Cardiac fibroblast (primary cell): ENCODE measurements around the gene TMPRSS2.

Experiments used
- DNase-seq, 2 donors: peaks; one replicate each; pipeline versions ENCODE4 v3.0.0 to v3.0.0-alpha.2; 2010; ENCODE audit warnings: low read depth in 2 of 2
- H3K4me3 ChIP-seq, 2 donors: replicated peaks in 1 of 2; 1 replicate in 1 of 2; 2 replicates in 1 of 2; pipeline ENCODE4 v1.5.1; 2011; ENCODE audit warnings: low read depth in 2 of 2, low read length in 2 of 2, mild to moderate bottlenecking in 2 of 2, moderate library complexity in 1 of 2
- TF ChIP-seq, protein P1 (sequence below): IDR thresholded peaks from one replicate; pipeline ENCODE4 v1.5.1; 2011; ENCODE audit warnings: low read depth, mild to moderate bottlenecking, low read length, inconsistent platforms

TMPRSS2 gene

DNA sequence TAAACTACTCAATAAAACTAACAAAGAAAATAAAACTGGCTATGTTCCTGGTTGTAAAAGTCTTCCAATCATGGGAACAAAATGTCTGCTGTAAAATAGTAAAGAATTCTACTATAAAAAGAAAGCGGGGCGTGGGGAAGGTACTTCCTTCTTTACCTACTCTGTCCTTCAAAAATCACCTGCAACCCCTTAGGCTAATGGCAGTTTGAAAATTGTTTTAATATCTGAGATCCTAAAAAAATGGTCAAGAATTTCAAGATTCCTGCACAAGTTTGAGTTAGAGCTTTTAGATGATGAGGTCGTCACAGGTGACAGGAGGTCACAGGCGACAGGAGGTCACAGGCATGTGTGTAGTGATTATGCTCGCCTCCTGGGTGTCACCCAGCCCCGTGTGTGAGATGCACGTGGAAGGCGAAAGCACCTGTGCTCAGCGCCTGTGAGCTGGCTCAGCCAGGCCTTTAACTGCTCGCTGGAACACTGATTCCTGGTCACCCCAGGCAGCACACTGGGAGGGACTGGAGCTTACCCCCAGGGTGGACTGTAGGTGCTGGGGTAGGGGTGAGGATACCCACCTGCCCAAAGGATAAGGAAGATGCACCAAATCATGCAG is 18.6 kb upstream of the TMPRSS2 start:
- TF ChIP-seq, protein P1, sequence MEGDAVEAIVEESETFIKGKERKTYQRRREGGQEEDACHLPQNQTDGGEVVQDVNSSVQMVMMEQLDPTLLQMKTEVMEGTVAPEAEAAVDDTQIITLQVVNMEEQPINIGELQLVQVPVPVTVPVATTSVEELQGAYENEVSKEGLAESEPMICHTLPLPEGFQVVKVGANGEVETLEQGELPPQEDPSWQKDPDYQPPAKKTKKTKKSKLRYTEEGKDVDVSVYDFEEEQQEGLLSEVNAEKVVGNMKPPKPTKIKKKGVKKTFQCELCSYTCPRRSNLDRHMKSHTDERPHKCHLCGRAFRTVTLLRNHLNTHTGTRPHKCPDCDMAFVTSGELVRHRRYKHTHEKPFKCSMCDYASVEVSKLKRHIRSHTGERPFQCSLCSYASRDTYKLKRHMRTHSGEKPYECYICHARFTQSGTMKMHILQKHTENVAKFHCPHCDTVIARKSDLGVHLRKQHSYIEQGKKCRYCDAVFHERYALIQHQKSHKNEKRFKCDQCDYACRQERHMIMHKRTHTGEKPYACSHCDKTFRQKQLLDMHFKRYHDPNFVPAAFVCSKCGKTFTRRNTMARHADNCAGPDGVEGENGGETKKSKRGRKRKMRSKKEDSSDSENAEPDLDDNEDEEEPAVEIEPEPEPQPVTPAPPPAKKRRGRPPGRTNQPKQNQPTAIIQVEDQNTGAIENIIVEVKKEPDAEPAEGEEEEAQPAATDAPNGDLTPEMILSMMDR, result no peak
- no peak overlapping the region for H3K4me3 ChIP-seq
- DNase-seq, result no peak

DNA sequence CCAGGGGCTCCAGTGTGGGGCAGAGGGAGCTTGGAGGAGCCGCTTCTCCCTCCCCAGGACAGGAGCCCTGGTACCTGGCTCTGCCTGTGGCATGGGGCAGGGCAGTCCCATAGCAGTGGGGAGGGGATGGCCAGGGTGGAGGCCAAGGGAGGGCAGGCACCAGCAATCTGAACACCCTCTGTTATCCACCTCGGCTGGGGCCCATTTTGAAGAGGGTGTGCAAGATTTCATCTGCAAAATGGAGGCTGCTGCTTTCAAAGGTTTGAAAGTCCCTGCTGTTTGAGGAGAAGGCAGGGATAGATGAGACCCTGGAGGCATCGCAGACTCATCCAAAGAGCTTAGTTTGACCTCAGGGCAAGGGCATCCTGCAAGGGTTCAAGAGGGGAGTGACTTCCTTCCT is 15.2 kb upstream of the TMPRSS2 start:
- H3K4me3 ChIP-seq, result no peak overlapping the region
- TF ChIP-seq, protein P1, result no peak
- DNase-seq, result no peak

DNA sequence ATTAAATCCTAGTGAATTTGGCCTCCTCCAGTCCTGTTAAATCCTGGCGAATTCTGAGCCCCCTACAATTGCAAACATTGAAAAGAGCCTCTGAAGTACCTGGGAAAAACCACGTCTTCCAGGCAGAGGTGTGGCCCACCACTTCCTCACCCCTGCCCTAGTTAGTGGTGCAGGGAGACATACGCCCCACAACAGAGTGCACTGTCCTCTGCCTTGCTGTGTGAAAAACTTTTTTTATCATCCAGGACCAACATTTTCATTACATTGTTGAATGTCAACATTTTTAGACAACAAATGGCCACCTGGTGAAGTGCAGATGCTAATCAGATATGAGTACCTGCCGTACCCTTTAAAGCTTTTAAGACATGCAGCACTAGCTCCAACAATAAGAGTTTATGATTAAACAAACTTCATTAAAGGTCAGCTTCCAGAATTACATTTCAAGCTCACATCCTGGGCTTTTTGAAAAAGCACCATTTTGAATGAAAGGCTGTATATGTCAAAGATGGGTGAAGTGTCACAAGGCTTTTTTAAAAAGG is 13.6 kb upstream of the TMPRSS2 start:
- DNase-seq, result no peak
- H3K4me3 ChIP-seq, result no peak overlapping the region
- TF ChIP-seq, protein P1, result no peak

DNA sequence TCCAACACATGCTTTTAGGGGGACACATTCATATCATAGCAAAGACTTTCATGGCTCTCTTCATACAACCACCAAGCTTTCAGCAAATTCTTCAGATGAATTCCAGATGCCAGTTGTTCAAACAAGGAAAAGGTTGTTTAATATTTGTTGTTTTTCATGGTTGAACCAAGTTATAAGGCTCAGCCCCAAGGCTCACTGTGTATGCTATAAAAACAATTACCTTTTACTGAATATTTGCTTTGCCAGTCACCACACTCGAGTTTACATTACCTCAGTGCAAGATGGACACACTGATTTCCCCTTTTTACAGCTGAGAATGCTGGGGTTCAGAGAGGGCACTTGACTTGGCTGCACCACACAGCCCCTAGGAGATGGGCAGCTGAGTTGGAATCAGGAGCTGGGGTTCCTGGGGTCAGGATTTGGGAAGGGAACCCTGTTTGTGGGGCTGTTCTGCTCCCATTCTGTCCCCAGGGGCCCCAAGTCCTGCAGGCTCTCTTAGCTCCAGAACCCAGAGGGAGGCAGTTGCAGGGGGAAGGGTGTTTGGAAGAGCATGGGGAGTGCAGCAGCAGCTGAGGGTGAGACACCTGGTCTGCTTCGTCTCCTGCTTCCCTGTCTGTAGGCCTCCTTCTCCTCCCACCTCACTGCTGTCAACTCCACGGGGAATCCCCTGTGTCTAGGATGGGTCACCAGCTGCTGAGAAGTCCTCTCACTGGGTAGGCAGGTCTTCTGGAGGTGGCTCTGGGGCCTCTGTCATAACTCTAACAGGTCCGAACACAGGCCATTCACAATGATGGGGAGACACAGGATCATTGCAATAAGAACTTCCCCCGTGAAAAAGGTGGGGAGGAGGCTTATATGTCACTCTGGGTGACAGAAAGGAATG is 12.8 kb upstream of the TMPRSS2 start:
- TF ChIP-seq, protein P1, result no peak
- H3K4me3 ChIP-seq, result no peak overlapping the region
- DNase-seq, result no peak

DNA sequence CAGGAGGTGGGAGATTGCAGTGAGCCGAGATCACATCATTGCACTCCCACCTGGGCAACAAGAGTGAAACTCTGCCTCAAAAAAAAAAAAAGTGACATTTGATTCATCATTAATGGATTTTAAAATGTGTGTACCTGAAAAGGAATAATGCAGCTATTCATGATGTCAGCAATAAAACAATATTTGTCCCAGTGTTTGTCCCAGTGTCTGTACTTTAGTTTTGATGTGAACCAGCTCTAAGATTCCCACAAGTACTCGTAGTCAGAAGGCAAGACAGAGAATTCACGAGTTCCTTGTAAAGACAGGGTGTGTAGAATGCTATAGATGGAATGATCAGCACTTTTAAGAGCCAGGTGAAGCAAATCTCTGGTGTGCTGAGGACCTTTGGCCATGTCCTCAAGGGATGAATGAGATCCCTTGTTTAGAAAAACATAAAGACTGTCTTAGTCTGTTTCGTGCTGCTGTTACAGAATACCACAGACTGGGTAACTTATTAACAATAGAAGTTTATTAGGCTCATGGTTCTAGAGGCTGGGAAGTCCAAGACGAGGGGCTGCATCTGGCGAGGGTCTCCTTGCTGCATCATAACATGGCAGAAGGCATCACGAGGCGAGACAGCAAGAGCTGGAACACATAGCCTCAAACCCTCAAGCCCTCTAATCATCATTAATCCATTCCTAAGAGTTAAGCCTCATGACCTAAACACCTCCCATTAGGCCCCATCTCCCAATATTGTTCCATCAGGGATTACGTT is 12.0 kb upstream of the TMPRSS2 start:
- DNase-seq, result no peak
- TF ChIP-seq, protein P1, result no peak
- H3K4me3 ChIP-seq, result no peak overlapping the region

DNA sequence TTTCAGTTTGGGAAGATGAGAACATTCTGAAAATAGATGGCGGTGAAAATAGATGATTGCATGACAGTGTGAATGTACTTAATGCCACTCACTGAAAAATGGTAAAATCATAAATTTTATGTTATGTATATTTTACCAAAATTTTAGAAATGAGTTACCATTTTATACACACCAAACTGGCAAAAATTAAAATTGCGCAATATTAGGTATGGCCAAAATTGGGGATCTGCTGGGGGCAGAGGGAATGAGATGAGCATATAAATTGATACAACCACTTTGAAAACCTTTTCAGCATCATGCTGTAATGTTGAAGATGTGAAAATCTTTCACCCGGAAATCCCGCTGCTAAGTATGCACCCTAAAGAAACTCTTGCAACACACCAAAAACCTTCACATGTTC is 10.8 kb upstream of the TMPRSS2 start:
- no peak for DNase-seq
- no peak overlapping the region for H3K4me3 ChIP-seq
- TF ChIP-seq, protein P1, result no peak
